Adrenal gland (tissue), 12 donors: Measurements from ENCODE around the gene GXYLT1. TPM values are rescaled to one million over a fixed set of nuclear protein-coding genes. Genes with fewer than 3 reads are reported as not detected.
"Not testable (repeated sequence)": the region's sequence is repeated elsewhere in the genome, so short reads cannot be mapped to it uniquely, and the experiment has no call there.

Experiments
- DNase-seq, 7 donors: peaks; one replicate each; pipeline ENCODE4 v3.0.0-alpha.2; 2019 to 2020
- H3K27ac ChIP-seq, 5 donors: fragments of 200-600 bp; sonication (generic) in 4 of 5; 1 replicate in 3 of 5; 2 replicates in 2 of 5; pipeline versions ENCODE4 v1.5.1 to v1.8.0; 2016 to 2020; ENCODE audit warnings: mild to moderate bottlenecking in 1 of 5
- H3K27me3 ChIP-seq: fragments of 200-600 bp; 2 replicates; pipeline ENCODE4 v1.8.0; 2021
- H3K36me3 ChIP-seq, 2 donors: fragments of 200-600 bp; replicated peaks in 1 of 2; 1 replicate in 1 of 2; 2 replicates in 1 of 2; pipeline versions ENCODE4 v1.5.1 to v1.8.0; 2018 to 2022
- H3K4me1 ChIP-seq, 2 donors: fragments of 200-600 bp; replicated peaks in 1 of 2; 1 replicate in 1 of 2; 2 replicates in 1 of 2; pipeline versions ENCODE4 v1.5.1 to v1.8.0; 2018 to 2021
- H3K4me3 ChIP-seq, 4 donors: fragments of 200-600 bp; sonication (generic) in 3 of 4; one replicate each; pipeline ENCODE4 v1.5.1; 2016 to 2018
- H3K9me3 ChIP-seq, 3 donors: fragments of 200-600 bp; sonication (generic) in 1 of 3; replicated peaks in 1 of 3; 1 replicate in 2 of 3; 2 replicates in 1 of 3; pipeline versions ENCODE4 v1.5.1 to v1.8.0; 2016 to 2021
- POLR2A ChIP-seq, 2 donors: fragments of 450-650 bp; IDR thresholded peaks; one replicate each; pipeline ENCODE4 v1.6.1; 2017; ENCODE audit warnings: antibody characterized with exemption in 2 of 2, mild to moderate bottlenecking in 2 of 2, moderate library complexity in 1 of 2
- WGBS, 4 donors: extraction: QIAGEN DNeasy Blood & Tissue Kit in 2 of 4; methylation state at CpG; one replicate each; pipeline versions ENCODE4 v1.1.5 to v1.1.7; 2013 to 2017; 5-methylcytosine and 5-hydroxymethylcytosine counted together
- intact Hi-C, 2 donors: fragments of 100-400 bp; cut with DNase I; formaldehyde crosslinking; loops; one replicate each; pipeline versions ENCODE4 v1.14.1 to v1.15.0; 2022 to 2023
- polyA plus RNA-seq, 3 donors: library from polyadenylated mRNA; stranded (reverse); fragments of 200-250 nt in 2 of 3; fragments of 350-450 nt in 1 of 3; fragmentation: Illumina TruSeq in 1 of 3; extraction: RNeasy Lipid Tissue Mini Kit (QIAGEN cat#74804) in 1 of 3; gene quantifications; one replicate each; pipeline ENCODE4 v1.2.3, GENCODE V29; 2013 to 2014
- total RNA-seq, 9 donors: library from RNA; depleted of rRNA in 4 of 9; stranded (reverse); fragments of >200 nt in 4 of 9; fragments of 120-200 nt in 1 of 9; fragmentation: NEBNext Ultra II Directional in 1 of 9; extraction: Animal tissue kit (Norgen Biotek cat#: 25700) in 1 of 9; gene quantifications; one replicate each; pipeline versions ENCODE4 v1.1.0 to v1.2.4, GENCODE V29; 2013 to 2023
- TF ChIP-seq, protein P1 (sequence below), 6 experiments: fragments of 450-650 bp in 4 of 6; fragments of 200-600 bp in 2 of 6; sonication (generic) in 1 of 6; IDR thresholded peaks; 1 replicate in 5 of 6; 2 replicates in 1 of 6; pipeline versions ENCODE4 v1.5.1 to v1.8.0; 2016 to 2021; ENCODE audit warnings: antibody characterized with exemption in 6 of 6, mild to moderate bottlenecking in 2 of 6, moderate library complexity in 1 of 6
- donor health status: healthy with polysubstance abuse.
- donor health status: Bipolar disorder and iron deficiency.
- donor health status: DM: yes; HTN: yes; CAD: no.
- donor health status: DM: no; HTN: no; CAD: no.
- donor health status: DM: no; HTN: no; CAD: no.
- donor health status: DM: yes; HTN: yes; CAD: no.

The GXYLT1 gene
- total and polyA plus RNA-seq, 12 donors, result 1.6 to 16.0 (median 9.7) TPM

DNA sequence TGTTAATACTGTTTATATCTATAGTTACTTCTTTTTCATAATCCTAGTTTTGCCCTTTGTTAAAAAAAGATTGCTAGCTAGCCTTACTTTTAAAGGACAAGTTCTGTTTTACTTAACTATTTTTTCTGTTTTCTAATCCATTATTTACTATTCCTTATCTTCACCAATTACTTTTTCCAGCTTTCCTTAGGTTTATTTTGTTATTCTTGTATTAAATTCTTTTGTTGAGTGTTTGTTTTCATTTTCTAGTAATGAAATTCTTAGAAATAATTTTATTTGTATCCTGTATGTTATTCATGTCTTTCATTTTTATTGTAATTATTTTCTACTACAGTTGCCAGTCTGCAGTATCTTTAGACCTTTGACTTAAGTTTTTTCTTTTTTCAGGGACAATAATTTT, 45.7 kb upstream of the GXYLT1 start:
- H3K4me3 ChIP-seq, result no peak overlapping the region
- no peak overlapping the region for H3K27ac ChIP-seq
- DNase-seq, result no peak
- intact Hi-C loops, result no loop called here
- H3K4me1 ChIP-seq, result no peaks in the 10 kb centered on the region
- H3K9me3 ChIP-seq, result no peaks in the 10 kb centered on the region
- H3K27me3 ChIP-seq, result no peaks in the 10 kb centered on the region
- TF ChIP-seq, protein P1, sequence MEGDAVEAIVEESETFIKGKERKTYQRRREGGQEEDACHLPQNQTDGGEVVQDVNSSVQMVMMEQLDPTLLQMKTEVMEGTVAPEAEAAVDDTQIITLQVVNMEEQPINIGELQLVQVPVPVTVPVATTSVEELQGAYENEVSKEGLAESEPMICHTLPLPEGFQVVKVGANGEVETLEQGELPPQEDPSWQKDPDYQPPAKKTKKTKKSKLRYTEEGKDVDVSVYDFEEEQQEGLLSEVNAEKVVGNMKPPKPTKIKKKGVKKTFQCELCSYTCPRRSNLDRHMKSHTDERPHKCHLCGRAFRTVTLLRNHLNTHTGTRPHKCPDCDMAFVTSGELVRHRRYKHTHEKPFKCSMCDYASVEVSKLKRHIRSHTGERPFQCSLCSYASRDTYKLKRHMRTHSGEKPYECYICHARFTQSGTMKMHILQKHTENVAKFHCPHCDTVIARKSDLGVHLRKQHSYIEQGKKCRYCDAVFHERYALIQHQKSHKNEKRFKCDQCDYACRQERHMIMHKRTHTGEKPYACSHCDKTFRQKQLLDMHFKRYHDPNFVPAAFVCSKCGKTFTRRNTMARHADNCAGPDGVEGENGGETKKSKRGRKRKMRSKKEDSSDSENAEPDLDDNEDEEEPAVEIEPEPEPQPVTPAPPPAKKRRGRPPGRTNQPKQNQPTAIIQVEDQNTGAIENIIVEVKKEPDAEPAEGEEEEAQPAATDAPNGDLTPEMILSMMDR (IDR thresholded peaks at IDR 0.05), result no peak
- TF ChIP-seq POLR2A (IDR thresholded peaks at IDR 0.05), result no peak
- H3K36me3 ChIP-seq, result peaks cover 0 to 11% of the 10 kb centered on the region in 2 donors

DNA sequence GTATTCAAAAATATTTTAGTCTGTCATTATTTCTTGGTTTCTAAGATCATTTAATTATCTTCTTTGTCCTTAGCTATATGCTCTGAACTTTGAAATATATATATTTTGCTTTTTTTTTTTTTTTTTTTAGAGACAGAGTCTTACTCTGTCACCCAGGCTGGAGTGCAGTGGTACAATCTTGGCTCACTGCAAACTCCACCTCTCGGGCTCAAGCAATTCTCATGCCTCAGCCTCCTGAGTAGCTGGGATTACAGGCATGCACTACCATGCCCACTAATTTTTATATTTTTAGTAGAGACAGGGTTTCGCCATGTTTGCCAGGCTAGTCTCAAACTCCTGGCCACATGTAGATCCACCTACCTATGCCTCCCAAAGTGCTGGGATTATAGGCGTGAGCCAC, 43.6 kb upstream of the GXYLT1 start:
- H3K4me1 ChIP-seq, intact Hi-C loops, DNase-seq, H3K27me3 ChIP-seq, H3K27ac ChIP-seq, H3K9me3 ChIP-seq, H3K4me3 ChIP-seq, H3K36me3 ChIP-seq: not testable (repeated sequence)
- WGBS, 4 donors, result 95 to 99% (median 96%) methylated on average over 3 of the region's 3 CpGs

DNA sequence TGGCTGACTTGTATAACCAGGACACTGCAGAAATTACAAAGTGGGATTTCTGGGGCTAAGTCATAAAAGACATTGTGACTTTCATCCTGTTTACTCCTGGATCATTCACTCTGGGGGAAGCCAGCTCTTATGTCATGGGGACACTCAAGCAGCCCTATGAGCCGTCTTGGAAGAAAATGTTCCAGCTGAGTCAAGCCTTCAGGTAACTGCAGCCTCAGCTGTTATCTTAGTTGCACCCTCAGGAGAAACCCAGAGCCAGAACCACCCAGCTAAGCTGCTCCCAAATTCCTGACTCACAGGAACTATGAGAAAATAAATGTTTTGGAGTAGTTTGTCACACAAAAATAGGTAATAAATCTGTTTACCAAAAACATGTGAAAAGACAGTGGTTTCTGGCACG, 43.1 kb upstream of the GXYLT1 start:
- intact Hi-C loops, result no loop called here
- Histone ChIP-seq H3K27ac (no peak overlapping the region), H3K4me3 (no peak overlapping the region), H3K9me3 (no peaks in the 10 kb centered on the region), H3K36me3 (peaks cover 0 to 5% of the 10 kb centered on the region in 2 donors), H3K4me1 (no peaks in the 10 kb centered on the region), H3K27me3 (no peaks in the 10 kb centered on the region)
- 56 to 95% (median 74%) methylated on average over 2 of the region's 2 CpGs for WGBS, 4 donors
- DNase-seq, result no peak
- TF ChIP-seq POLR2A (IDR thresholded peaks at IDR 0.05), result no peak
- TF ChIP-seq, protein P1 (IDR thresholded peaks at IDR 0.05), result no peak

DNA sequence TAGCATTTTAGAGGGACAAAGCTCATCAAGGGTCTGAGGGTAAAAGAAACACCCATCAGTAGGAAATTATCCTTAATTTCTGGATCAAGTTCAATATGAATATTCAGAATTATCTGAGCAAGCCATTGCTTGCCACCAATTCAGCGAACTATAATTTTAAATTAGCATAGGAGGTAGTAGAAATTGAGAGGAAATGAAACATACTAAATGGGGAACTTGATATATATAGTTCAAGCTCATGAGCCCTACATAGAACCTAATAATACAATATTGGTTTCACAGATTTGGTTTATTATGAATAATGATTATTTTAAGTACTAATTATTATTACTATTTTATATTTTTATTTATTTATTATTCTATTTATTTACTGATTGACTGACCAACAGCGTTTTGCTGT, 42.1 kb upstream of the GXYLT1 start:
- 79 to 86% (median 83%) methylated on average over 2 of the region's 2 CpGs for WGBS, 4 donors
- DNase-seq, result no peak
- Histone ChIP-seq H3K27me3 (no peaks in the 10 kb centered on the region), H3K4me1 (no peaks in the 10 kb centered on the region), H3K4me3 (no peak overlapping the region), H3K27ac (no peak overlapping the region), H3K9me3 (no peaks in the 10 kb centered on the region), H3K36me3 (peaks cover 0 to under 1% of the 10 kb centered on the region in 2 donors)
- no peak for TF ChIP-seq POLR2A (IDR thresholded peaks at IDR 0.05)
- TF ChIP-seq, protein P1 (IDR thresholded peaks at IDR 0.05), result no peak
- intact Hi-C loops, result no loop called here

DNA sequence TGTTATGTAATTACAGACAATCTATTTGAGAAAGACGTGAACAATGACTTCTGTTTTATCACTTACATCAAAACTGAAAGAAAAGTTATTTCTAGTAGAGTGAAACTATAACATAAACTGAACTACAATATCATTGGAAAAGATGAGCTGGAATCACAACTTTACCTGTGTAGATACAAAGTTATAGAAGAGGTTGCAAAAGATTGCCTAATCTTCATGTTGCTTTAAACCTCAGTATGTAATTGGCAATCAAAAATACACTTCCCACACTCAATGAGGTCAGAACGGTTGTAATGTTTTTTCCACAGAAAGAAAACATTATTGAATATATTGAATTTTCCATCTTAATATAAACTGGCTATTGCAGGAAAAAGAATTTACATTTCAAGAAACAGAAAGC, 37.7 kb upstream of the GXYLT1 start:
- TF ChIP-seq, protein P1 (IDR thresholded peaks at IDR 0.05), result no peak
- no peak for TF ChIP-seq POLR2A (IDR thresholded peaks at IDR 0.05)
- H3K36me3 ChIP-seq, result peaks cover 0 to 3% of the 10 kb centered on the region in 2 donors
- no peak overlapping the region for H3K4me3 ChIP-seq
- H3K4me1 ChIP-seq, result peaks cover 0 to 5% of the 10 kb centered on the region in 2 donors
- intact Hi-C loops, result no loop called here
- H3K9me3 ChIP-seq, result no peaks in the 10 kb centered on the region
- no peak overlapping the region for H3K27ac ChIP-seq
- DNase-seq, result no peak
- no peaks in the 10 kb centered on the region for H3K27me3 ChIP-seq
- WGBS, 4 donors, result 66 to 76% (median 71%) methylated on average over 2 of the region's 2 CpGs
